Measurements from ENCODE around the gene IDS.
A peak's percentile ranks its signal among the peaks of the same experiment; 100 is the strongest.
"Not testable (repeated sequence)": the region's sequence is repeated elsewhere in the genome, so short reads cannot be mapped to it uniquely, and the experiment has no call there.

IDS gene

DNA sequence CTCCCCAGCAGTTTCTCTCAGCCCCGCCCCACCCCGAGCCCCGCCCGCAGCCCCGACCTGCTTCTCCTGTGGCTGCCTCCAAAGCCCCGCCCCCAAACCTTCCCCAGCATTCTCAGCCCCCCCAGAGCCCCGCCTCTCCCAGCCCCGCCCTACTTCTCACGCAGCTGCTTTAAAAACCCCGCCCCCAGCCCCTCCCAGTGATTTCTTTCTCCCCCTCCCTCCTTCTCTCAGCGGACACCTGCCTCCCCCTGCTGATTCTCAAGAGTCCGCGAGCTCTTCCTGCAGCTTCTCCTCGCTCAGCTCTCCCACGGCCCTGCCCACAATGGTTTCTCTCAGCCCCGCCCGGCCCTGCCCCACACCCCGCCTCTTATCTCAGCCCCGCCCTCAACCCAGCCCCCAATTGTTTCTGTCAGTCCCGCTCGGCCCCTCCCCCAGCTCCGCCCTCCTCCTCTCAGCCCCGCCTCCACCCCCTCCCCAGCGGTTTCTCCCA is 35.1 kb upstream of the IDS start:
- peak; percentile 84 for DNase-seq (ENCODE audit: low spot score)
- TF ChIP-seq, protein P1, sequence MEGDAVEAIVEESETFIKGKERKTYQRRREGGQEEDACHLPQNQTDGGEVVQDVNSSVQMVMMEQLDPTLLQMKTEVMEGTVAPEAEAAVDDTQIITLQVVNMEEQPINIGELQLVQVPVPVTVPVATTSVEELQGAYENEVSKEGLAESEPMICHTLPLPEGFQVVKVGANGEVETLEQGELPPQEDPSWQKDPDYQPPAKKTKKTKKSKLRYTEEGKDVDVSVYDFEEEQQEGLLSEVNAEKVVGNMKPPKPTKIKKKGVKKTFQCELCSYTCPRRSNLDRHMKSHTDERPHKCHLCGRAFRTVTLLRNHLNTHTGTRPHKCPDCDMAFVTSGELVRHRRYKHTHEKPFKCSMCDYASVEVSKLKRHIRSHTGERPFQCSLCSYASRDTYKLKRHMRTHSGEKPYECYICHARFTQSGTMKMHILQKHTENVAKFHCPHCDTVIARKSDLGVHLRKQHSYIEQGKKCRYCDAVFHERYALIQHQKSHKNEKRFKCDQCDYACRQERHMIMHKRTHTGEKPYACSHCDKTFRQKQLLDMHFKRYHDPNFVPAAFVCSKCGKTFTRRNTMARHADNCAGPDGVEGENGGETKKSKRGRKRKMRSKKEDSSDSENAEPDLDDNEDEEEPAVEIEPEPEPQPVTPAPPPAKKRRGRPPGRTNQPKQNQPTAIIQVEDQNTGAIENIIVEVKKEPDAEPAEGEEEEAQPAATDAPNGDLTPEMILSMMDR (IDR thresholded peaks at IDR 0.05; ENCODE audit: extremely low read depth, missing control alignments), result no peak

DNA sequence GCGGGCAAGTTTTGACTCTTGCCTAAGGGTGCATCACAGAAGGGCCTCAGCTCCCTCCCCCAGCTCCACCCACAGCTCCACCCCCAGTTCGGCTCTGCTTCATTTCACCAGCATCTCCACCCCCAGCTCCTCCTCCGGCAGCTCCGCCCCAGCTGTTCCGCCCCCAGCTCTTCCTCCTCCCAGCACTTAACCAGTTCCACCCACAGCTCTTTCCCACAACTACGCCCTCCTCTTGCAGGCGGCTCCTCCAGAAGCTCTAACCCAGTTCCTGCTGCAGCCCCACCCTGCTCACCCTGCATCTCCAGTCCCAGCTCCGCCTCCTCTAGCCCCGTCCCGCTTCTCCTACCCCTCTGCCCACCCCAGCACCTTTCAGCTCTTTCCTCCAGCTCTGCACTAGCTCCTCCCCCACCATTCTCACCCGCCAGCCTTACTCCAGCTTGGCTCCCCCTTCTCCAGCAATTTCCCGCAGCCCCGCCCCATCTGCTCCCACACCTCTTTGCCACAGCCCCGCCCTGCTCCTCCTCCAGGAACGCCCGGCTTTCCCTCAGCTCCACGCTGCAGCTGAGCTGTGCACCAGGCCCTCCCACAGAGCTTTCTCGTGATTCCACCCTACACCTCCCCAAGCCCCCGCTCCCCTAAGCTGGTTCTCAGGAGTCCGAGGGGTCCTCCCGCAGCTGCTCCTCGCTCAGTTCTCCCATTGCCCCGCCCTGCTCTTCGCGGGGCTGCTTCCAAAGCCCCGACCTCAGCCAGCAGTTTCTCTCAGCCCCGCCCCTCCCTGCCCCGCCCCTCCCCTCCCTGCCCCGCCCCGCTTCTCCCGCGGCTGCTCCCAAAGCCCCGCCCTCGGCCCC is 34.4 kb upstream of the IDS start:
- TF ChIP-seq, protein P1 (IDR thresholded peaks at IDR 0.05; ENCODE audit: extremely low read depth, missing control alignments), result no peak

DNA sequence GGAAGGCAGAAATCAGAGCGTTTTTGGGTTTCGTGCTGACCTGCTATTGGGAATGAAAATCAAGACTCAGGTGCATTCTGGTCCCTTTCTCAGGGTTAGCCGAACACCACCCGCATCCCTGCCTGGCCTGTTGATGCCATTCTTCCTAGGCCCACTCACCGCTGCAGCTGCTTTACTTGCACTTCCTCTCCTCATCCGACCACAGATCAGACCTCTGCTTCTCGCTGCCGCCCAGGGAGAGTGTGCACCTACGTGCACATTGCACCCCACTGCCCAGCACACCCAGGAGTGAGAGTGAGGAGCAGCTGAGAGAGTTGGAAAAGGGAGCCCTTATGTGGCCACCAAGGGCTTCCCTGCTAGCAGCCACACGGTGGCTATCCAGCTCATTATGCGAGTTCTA is 32.4 kb upstream of the IDS start:
- not testable (repeated sequence) for DNase-seq (ENCODE audit: low spot score)

More for the DNA sequence above, 34.4 kb upstream of the IDS start:
- DNase-seq (ENCODE audit: low spot score), result peak; percentile 70

DNA sequence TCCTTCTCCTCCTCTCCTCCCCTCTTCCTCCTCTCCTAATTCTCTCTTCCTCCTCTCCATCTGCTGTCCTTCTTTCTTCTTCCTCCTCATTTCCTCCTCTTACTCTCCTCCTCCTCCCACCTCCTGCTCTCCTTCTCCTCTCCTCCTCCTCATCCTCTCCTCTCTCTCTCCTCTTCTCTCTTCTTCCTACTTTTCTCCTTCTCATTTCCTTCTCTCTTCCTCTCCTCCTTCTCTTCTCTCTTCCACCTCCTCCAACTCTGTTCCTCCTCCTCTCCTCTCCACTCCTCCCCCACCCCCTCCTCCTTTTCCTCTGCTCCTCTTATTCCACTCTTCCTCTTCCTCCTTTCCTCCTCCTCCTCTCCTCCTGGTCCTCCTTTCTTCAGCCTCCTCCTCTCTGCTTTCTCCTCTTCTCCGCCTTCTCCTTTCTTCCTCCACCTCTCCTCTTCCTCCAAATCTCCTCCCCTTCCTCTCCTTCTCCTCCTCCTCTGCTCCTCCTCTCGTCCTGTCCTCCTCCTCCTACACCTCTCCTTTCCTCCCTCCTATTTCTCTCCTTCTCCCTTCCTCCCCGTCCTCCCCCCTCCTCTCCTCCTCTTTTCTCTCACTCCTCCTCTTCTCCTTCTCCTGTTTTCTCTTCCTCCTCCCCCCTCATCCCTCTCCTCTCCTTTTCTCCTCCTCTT is 30.0 kb upstream of the IDS start:
- DNase-seq (ENCODE audit: low spot score), result not testable (repeated sequence)

DNA sequence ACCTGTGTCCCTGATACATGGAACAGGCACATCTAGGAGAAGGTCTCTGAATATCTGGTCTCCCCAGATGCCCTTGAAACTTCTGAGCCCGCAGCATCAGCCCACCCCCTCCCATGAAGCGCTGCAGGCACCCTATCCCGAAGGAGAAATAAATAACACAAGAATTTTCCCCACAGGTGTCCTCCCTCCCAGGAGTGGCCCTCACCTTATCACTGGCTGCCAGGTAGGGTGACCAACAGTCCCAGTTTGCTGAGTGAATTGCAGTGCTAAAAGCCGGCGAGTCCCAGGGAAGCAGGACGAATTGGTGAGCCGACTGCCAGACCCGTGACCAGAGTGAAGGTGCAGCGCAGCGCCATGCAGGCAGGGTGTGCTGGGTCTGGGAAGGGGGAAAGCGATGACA is 28.9 kb upstream of the IDS start:
- DNase-seq (ENCODE audit: low spot score), result not testable (repeated sequence)

DNA sequence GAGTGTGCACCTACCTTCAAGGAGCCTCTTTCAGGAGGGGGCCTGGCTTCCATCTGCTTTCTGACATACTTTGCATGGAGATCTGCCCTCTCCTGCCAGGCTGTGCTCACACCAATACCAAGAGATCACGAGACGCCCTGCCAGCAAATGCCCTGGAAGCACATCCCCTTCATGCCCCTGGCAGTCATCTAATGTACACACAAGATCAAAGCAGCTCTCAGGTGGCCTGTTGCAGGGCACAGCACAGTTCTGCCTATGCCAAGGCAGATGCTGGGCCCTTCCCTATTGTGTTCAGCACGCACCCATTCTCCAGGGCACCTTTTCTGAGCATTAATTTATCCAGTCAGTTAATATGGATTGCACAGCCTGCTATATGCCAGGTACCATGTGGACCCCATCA is 27.8 kb upstream of the IDS start:
- not testable (repeated sequence) for DNase-seq (ENCODE audit: low spot score)

DNA sequence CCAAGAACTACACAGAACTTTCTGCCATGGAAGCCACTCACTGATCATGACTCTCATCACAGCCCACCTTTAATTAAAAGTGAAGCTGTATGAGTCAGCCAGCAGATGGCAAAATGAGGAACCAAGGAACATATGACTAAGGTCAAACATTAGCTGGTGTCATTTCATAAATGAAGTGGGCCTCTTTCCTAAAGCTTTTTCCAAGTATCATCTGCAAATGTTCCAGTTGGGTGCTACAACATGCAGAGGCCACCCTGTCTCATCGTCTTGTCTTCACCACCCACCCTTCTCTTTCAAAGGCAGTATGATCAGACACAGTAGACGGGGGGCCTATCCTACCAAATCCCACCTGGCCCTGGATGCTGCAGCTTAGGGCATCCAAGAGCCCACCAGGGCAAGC is 26.5 kb upstream of the IDS start:
- TF ChIP-seq, protein P1 (IDR thresholded peaks at IDR 0.05; ENCODE audit: extremely low read depth, missing control alignments), result no peak
- peak; percentile 14 for DNase-seq (ENCODE audit: low spot score)

DNA sequence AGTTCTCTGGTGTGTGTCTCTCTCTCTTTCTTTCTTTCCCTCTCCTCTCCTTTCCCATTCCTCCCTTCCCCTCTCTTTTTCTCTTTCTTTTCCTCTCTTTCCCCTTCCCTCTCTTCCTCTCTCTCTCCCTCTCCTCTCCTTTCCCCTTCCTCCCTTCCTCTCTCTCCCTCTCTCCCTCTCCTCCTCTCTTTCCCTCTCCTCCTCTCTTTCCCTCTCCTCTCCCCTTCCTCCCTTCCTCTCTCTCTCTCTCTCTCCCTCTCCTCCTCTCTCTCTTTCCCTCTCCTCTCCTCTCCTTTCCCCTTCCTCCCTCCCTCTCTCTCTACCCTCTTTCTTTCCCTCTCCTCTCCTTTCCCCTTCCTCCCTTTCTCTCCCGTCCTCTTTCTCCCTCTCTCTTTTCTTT is 23.3 kb upstream of the IDS start:
- no peak for DNase-seq (ENCODE audit: low spot score)
- TF ChIP-seq, protein P1 (IDR thresholded peaks at IDR 0.05; ENCODE audit: extremely low read depth, missing control alignments), result no peak

DNA sequence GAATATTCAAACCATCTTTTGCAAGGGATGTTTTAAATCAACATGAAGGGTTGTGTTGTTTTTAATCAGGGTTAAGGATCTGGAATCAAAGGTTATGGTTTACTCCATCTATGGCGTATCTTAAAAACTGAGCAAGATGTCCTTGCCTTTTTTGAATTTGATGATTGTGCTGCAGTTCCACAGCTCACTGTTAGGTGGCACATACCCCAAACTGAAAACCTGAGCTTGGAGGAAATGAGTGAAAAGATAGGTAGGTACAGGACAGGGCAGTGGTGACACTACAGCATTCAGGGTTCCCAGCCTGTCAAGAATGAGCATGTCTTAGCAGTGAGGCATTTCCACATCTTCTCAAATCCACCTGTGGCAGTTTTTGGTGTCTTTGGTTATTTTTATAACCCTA is 22.6 kb upstream of the IDS start:
- TF ChIP-seq, protein P1 (IDR thresholded peaks at IDR 0.05; ENCODE audit: extremely low read depth, missing control alignments), result no peak
- no peak for DNase-seq (ENCODE audit: low spot score)

DNA sequence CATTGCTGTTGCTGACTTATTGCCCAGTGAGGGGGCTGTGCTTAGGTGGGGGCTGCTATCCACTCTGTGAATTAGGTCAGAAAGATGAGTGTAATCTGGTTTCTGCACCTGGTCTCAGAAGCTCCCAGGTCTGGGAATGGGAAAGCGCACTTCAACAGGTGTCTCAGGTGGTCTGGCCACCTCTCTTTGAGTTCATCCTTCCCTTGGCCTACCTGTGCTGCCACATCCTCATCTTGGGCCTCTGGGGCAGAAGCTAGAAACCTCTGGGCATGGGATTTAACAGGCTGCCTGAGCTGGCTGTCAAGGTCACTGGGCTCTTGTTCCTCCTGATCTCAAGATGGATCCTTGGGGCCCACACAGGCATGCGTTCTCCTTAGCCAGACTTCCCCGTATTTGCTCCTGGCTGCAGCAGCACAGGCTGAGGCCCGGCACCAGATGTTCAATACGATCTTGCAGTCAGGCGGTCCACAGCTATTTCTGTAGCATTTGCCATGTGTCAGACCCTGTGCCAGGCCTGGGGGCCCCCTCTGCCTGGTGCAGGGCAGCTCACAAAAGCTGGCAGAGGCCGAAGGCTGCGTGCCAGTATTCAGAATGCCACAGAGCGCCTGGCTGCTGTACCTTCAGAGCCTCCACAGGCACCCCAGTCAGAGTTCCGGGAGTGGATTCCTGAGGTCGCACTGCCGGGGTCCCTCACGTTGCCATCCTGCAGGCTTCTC is 21.4 kb upstream of the IDS start:
- not testable (repeated sequence) for DNase-seq (ENCODE audit: low spot score)

DNA sequence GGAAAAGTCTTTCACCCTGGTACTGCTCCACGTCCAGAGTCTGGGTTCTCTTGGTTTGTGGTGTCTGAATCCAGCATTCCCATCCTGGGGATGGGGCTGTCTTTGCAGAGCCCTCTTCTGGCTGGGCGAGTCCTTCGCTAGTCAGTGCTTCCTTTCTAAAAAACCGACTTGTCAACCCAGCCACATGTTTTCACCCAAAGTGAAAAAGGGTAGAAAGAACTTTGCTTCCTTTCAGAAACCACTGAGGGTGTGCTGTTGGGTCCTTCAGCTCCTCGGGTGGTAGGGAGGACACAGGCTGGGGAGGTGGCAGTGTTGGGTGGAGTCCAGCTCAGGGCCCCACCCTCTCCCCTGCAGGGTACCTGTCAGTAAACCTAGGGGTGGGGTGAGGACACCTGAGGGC is 20.8 kb upstream of the IDS start:
- DNase-seq (ENCODE audit: low spot score), result not testable (repeated sequence)

DNA sequence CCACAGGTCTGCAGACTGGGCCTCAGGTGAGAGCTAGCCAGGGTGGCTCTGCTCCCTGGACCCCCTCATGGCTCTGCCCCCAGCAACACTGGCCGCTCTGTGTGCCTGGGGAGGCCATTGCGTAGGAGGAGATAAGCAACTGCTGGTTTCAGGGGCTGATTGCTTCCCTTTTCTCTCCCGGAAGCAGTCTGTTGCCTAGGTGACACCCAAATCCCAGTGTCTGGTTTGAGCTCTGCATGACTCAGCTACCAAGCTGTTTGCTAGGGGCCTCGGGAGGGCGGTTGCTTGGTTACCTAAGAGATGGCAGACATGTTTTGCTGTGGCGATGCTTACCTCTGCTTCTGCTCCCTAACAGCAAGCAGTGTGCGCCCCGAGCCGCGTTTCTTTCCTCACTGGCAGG is 20.3 kb upstream of the IDS start:
- DNase-seq (ENCODE audit: low spot score), result not testable (repeated sequence)

Measured in GM20000 (cell line).